22Rv1 (cell line): ENCODE results near the gene ACSM5.
"Not testable (repeated sequence)": the region's sequence is repeated elsewhere in the genome, so short reads cannot be mapped to it uniquely, and the experiment has no call there.

ENCODE experiments used
- CTCF ChIP-seq: fragments of 450-650 bp; IDR thresholded peaks from 2 replicates; pipeline ENCODE4 v1.5.1; 2017; ENCODE audit warnings: mild to moderate bottlenecking
- ZFX ChIP-seq: fragments of 450-650 bp; IDR thresholded peaks from 2 replicates; pipeline ENCODE4 v1.6.1; 2017; ENCODE audit warnings: antibody characterized with exemption, borderline replicate concordance

- not testable (repeated sequence) for TF ChIP-seq CTCF, ZFX
Measured at GRCh38 chr16:20440731-20441130, 31.4 kb downstream of the ACSM5 start.
